Lower leg skin (tissue), 3 donors: ENCODE data around the gene NBL1.

Experiments
- CTCF ChIP-seq, 3 donors: fragments of 450-650 bp; IDR thresholded peaks; one replicate each; pipeline ENCODE4 v1.5.1; 2016; ENCODE audit warnings: antibody characterized with exemption in 3 of 3, mild to moderate bottlenecking in 3 of 3, moderate library complexity in 2 of 3
- POLR2A ChIP-seq, 2 donors: fragments of 450-650 bp; IDR thresholded peaks; one replicate each; pipeline ENCODE4 v1.6.1; 2016 to 2017; ENCODE audit warnings: antibody characterized with exemption in 2 of 2, mild to moderate bottlenecking in 1 of 2, moderate library complexity in 1 of 2

- TF ChIP-seq CTCF (IDR thresholded peaks at IDR 0.05) (no peak), POLR2A (IDR thresholded peaks at IDR 0.05) (no peak)
These were observed 24.8 kb downstream of the NBL1 start for GRCh38 chr1:19668888-19669287.
